ENCODE measurements around the gene RADIL.

DNA sequence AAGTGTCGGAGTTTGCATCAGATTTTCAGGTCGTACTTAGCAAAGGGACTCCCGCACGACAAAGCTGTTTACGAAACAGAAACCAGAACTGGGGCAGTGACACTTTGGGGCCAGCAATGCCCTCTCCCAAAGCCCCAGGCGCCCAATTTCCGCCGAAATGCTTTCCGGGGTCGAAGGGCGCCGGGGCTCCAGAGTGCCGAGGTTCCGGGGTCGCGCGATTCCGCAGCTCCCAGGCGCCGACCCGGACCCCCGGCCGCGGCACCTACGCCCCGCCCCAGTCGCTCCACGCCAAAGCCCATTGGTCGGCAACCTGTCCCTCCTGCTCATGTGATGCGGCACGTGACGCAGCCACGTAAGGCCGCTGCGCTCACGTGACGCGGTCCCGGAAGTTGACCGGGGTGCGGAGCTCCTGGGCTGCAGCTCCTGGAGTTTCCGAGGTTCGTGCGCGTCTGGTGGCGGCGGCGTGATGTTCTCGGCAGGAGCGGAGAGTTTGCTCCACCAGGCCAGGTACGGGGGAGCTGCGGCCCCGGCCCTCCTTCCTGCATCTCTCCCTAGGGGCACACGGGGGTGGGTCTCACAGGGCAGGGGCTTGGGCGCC, 108.2 kb downstream of the RADIL start, which contains the start of gene AP5Z1:
- TF ChIP-seq, protein P1, sequence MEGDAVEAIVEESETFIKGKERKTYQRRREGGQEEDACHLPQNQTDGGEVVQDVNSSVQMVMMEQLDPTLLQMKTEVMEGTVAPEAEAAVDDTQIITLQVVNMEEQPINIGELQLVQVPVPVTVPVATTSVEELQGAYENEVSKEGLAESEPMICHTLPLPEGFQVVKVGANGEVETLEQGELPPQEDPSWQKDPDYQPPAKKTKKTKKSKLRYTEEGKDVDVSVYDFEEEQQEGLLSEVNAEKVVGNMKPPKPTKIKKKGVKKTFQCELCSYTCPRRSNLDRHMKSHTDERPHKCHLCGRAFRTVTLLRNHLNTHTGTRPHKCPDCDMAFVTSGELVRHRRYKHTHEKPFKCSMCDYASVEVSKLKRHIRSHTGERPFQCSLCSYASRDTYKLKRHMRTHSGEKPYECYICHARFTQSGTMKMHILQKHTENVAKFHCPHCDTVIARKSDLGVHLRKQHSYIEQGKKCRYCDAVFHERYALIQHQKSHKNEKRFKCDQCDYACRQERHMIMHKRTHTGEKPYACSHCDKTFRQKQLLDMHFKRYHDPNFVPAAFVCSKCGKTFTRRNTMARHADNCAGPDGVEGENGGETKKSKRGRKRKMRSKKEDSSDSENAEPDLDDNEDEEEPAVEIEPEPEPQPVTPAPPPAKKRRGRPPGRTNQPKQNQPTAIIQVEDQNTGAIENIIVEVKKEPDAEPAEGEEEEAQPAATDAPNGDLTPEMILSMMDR (optimal IDR thresholded peaks at IDR 0.05 in 1 of 3, IDR thresholded peaks at IDR 0.05 in 1 of 3, conservative IDR thresholded peaks at IDR 0.05 in 1 of 3; ENCODE audit: extremely low read depth in 1 of 3, insufficient read depth in 2 of 3, low read length in 3 of 3), result no peak
- TF ChIP-seq EZH2 (IDR thresholded peaks at IDR 0.05; ENCODE audit: low read length), result no peak

Data from keratinocyte (primary cell).